GM10266 (cell line): ENCODE data around the gene RPRD1B.

Experiments
- DNase-seq: peaks from one replicate; pipeline ENCODE4 v3.0.0; 2012; ENCODE audit errors: extremely low spot score
- CTCF ChIP-seq: IDR thresholded peaks from 2 replicates; pipeline ENCODE4 v1.5.1; 2012; ENCODE audit warnings: mild to moderate bottlenecking, low read depth; ENCODE audit not compliant: control insufficient read depth, insufficient read depth; ENCODE audit errors: missing control alignments

RPRD1B gene

DNA sequence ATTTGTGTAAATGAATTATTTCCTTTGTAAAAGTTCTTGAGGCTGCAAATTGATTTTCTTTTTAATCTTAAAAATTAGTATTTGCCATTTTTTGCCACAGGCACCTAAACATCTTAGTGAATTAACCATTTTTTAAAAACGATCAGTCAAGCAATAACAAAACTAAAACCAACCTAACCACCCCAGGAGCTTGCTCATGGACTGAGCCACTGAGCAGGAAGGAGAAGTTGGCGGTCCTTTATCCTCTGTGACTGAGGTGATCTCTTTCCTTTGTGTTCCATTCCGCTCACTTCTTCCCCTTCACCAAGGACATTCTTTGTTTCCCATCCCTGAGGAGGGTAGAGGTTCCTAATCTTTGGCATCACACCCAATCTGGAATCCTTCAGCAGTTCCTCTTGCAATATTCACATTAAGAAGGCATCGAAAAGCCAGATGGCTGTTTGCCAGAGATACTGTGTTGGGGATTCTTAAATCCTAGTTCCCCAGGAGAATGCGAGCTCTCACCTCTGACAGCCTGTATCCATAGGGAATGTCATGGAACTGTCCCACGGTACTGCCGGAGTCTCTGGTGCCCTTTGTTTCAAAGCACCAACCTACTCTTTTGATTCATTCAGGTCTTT, 30.5 kb downstream of the RPRD1B start:
- peak; percentile 23 for DNase-seq
- no peak for TF ChIP-seq CTCF

- no peak for DNase-seq
- TF ChIP-seq CTCF = no peak
These were observed 32.3 kb downstream of the RPRD1B start for GRCh38 chr20:38065764-38066375.

GRCh38 chr20:38066969-38067716, 33.6 kb downstream of the RPRD1B start:
- DNase-seq = no peak
- no peak for TF ChIP-seq CTCF

DNA sequence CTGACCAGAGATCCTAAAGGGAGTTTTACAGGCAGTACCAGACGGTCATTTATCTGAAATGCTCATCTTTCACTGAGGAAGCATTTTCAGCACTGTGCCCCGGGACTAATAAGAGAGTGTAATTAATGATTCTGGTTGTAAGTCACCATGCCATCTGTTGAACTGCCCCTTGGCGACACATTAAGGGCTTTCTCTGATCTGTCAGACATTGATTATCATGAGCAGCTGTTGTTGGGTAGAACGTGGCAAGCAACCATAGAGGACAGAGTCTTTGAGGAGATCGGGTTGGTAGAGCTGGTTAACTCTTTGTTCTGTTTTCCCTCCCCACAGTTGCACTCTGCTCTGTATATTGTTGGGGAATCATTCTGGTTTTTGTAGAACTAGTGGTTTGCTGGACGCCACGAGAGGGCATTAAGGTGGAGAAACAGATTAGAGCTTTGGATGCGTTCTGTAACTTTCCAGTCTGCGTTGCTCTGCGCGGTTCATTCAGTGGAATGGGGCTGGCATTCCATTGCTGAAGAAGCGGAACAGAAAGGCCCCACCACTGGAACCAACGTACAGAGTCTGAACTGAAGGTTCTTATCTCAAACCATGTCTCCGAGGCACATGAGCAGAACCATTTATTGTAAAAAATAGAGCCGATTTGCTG, 34.3 kb downstream of the RPRD1B start:
- no peak for DNase-seq
- TF ChIP-seq CTCF = no peak

DNA sequence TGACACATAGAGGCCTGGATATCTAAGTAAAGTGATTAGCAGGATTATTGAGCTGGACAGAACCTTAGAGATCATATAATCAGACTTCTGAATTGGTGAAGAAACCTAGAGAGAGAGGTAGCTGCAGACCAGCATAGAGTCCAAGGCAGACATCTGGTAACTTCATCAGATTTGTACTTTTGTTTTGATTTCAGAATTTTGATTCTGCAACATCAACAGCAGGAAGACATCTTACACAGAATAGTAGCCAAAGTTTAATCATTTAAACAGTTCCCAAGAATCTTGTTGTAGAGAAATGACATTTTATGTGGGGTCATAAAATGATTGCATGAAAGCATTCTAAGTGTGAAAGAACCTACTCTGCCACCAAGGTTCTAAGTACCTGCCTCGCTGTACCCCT, 39.4 kb downstream of the RPRD1B start:
- no peak for TF ChIP-seq CTCF
- no peak for DNase-seq

DNA sequence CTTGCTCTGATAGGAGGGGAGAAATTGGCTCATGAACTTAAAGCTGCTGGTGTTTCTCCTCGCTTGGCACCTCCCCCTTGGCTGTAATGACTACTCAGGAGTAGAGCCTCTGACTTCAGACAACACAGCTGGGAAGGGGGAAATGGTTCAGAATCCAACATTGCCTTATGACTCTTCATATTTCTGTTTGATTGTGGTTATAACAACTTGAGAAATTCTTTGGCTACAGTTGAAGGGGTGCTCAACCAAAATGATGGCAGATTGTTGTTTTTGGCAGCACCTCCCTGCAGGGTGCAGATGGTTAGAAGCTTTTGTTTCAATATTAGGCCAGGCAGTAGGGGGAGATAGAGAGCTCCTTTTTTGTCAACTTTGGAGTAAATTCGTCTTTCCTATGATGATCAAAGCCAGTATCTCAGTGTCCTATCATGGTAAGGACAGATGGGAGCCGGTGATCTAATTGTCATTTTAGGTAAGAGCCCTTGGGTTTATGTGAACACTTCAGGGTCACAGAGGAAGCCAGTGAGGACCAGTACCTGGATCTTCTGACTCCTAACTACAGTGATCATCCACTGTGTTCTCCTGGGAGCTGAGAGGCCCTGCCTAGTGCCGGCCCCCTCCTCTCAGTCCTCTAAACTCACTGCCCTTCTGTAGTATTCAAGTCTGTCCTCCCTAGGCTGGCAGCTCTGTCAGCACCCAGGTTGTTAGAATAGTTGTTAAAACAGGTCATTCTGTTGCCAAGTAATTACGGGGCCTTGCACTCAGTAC, 39.9 kb downstream of the RPRD1B start:
- DNase-seq = peak; percentile 49
- peak; percentile 72 for TF ChIP-seq CTCF
